Hepatocyte (in vitro differentiated cells): Measurements from ENCODE around the gene SOX6. TPM values are rescaled to one million over a fixed set of nuclear protein-coding genes. Genes with fewer than 3 reads are reported as not detected.

ENCODE experiments used
- DNase-seq: peaks from one replicate; pipeline ENCODE4 v3.0.0-alpha.2; 2016; ENCODE audit warnings: low spot score
- H2AFZ ChIP-seq: fragments of 200-600 bp; sonication (generic); 2 replicates; pipeline ENCODE4 v1.6.0; 2016; ENCODE audit warnings: antibody characterized with exemption, mild to moderate bottlenecking
- H3K27ac ChIP-seq: fragments of 200-600 bp; sonication (generic); 2 replicates; pipeline ENCODE4 v1.5.1; 2016; ENCODE audit warnings: mild to moderate bottlenecking
- H3K27me3 ChIP-seq: fragments of 200-600 bp; sonication (generic); 2 replicates; pipeline ENCODE4 v1.6.1; 2016
- H3K36me3 ChIP-seq: fragments of 200-600 bp; sonication (generic); replicated peaks from 2 replicates; pipeline ENCODE4 v1.5.1; 2016; ENCODE audit warnings: low read depth; ENCODE audit not compliant: insufficient read depth
- H3K4me1 ChIP-seq: fragments of 200-600 bp; sonication (generic); 2 replicates; pipeline ENCODE4 v1.5.1; 2016; ENCODE audit warnings: mild to moderate bottlenecking, moderate library complexity; ENCODE audit not compliant: insufficient read depth
- H3K4me2 ChIP-seq: fragments of 200-600 bp; sonication (generic); 2 replicates; pipeline ENCODE4 v1.6.0; 2016
- H3K4me3 ChIP-seq: fragments of 200-600 bp; sonication (generic); 2 replicates; pipeline ENCODE4 v1.5.1; 2016; ENCODE audit warnings: mild to moderate bottlenecking
- H3K79me2 ChIP-seq: fragments of 200-600 bp; sonication (generic); 2 replicates; pipeline ENCODE4 v1.6.0; 2017; ENCODE audit warnings: mild to moderate bottlenecking
- H3K9me2 ChIP-seq: fragments of 200-600 bp; sonication (generic); replicated peaks from 2 replicates; pipeline ENCODE4 v1.6.0; 2017; ENCODE audit warnings: mild to moderate bottlenecking; ENCODE audit not compliant: insufficient read depth
- H3K9me3 ChIP-seq: fragments of 200-600 bp; sonication (generic); 2 replicates; pipeline ENCODE4 v1.5.1; 2016; ENCODE audit warnings: low read depth, mild to moderate bottlenecking
- H4K20me1 ChIP-seq: fragments of 200-600 bp; sonication (generic); 2 replicates; pipeline ENCODE4 v1.6.0; 2016; ENCODE audit warnings: mild to moderate bottlenecking; ENCODE audit not compliant: insufficient read depth, poor library complexity, severe bottlenecking
- EZH2 ChIP-seq: fragments of 200-600 bp; sonication (generic); IDR thresholded peaks from 2 replicates; pipeline ENCODE4 v1.6.1; 2016; ENCODE audit warnings: antibody characterized with exemption, mild to moderate bottlenecking, borderline replicate concordance
- EZH2phosphoT487 ChIP-seq: fragments of 200-600 bp; sonication (generic); IDR thresholded peaks from one replicate; pipeline ENCODE4 v1.6.1; 2018; ENCODE audit warnings: antibody characterized with exemption, mild to moderate bottlenecking, low read depth, moderate library complexity; ENCODE audit not compliant: unreplicated experiment, severe bottlenecking
- WGBS: methylation state at CpG from one replicate; pipeline ENCODE4 v1.1.6; 2016; ENCODE audit warnings: low lambda C conversion rate; ENCODE audit errors: missing lambda C conversion rate; 5-methylcytosine and 5-hydroxymethylcytosine counted together
- polyA plus RNA-seq: library from polyadenylated mRNA; unstranded; fragments of >200 nt; fragmentation: Nextera tagmentation; extraction: Ambion mirVana; gene quantifications from 2 replicates; pipeline ENCODE4 v1.2.1, GENCODE V29; 2016
- total RNA-seq: library from RNA; depleted of rRNA; stranded (reverse); fragments of >200 nt; gene quantifications from 2 replicates; pipeline ENCODE4 v1.2.3, GENCODE V29; 2014
- TF ChIP-seq, protein P1 (sequence below): fragments of 200-600 bp; sonication (generic); IDR thresholded peaks from 2 replicates; pipeline ENCODE4 v1.5.1; 2016; ENCODE audit warnings: antibody characterized with exemption, mild to moderate bottlenecking; ENCODE audit not compliant: poor library complexity

Gene SOX6
- total and polyA plus RNA-seq, 2 experiments from 2014 or later, result 23.2 to 75.7 TPM

DNA sequence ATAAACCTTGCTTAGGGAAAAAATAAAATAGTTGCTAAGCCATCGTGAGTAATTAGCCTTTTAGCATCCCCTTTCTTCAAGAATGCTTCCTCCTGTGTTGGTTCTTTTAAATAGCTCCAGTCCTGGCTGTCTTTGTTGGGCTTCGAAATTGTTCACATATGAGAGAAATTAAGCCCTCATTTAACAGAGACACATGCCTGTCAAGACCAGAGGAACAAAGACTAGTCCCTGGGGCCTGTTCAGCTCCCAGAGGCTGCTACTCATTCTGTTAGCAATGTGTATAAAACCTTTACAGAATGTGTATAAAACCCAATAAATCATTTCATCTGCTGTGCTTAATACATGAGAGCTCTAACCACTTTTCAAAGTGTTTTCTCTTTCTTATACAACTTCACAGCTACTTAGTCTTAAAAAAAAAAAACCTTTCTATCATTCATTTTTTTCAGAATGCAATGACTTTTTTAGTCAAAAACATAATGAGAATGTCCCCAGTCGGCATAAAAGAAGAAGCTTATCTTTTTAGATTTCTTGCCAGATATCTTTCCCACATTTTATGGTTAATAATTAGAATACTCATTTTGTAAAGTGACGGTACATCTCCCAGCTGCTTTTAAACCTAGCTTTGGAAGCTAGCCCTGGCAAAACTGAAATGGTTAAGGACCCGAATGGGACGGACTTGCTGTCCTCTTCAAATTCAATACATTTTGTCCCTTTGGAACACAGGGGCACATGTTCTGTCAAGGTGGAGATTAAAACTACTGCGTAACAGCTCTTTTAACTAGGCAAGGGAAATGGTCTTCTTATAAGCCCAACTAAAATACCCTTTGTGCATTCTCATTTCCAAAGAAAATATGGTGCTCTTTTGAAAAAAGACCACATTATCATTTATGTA is 186.1 kb downstream of the SOX6 start:
- no peaks in the 10 kb centered on the region for H3K79me2 ChIP-seq
- no peaks in the 10 kb centered on the region for H3K36me3 ChIP-seq
- H3K9me3 ChIP-seq, result no peaks in the 10 kb centered on the region
- no peaks in the 10 kb centered on the region for H3K9me2 ChIP-seq
- TF ChIP-seq, protein P1, sequence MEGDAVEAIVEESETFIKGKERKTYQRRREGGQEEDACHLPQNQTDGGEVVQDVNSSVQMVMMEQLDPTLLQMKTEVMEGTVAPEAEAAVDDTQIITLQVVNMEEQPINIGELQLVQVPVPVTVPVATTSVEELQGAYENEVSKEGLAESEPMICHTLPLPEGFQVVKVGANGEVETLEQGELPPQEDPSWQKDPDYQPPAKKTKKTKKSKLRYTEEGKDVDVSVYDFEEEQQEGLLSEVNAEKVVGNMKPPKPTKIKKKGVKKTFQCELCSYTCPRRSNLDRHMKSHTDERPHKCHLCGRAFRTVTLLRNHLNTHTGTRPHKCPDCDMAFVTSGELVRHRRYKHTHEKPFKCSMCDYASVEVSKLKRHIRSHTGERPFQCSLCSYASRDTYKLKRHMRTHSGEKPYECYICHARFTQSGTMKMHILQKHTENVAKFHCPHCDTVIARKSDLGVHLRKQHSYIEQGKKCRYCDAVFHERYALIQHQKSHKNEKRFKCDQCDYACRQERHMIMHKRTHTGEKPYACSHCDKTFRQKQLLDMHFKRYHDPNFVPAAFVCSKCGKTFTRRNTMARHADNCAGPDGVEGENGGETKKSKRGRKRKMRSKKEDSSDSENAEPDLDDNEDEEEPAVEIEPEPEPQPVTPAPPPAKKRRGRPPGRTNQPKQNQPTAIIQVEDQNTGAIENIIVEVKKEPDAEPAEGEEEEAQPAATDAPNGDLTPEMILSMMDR, result no peak
- TF ChIP-seq EZH2 (no peak), EZH2phosphoT487 (no peak)
- WGBS, result 64% methylated on average over 7 of the region's 7 CpGs
- no peaks in the 10 kb centered on the region for H3K27me3 ChIP-seq
- H3K4me2 ChIP-seq, result no peak overlapping the region
- no peak overlapping the region for H2AFZ ChIP-seq
- H3K4me1 ChIP-seq, result peaks cover 14% of the 10 kb centered on the region
- no peak overlapping the region for H3K27ac ChIP-seq
- H3K4me3 ChIP-seq, result no peak overlapping the region
- H4K20me1 ChIP-seq, result no peaks in the 10 kb centered on the region
- DNase-seq, result no peak

DNA sequence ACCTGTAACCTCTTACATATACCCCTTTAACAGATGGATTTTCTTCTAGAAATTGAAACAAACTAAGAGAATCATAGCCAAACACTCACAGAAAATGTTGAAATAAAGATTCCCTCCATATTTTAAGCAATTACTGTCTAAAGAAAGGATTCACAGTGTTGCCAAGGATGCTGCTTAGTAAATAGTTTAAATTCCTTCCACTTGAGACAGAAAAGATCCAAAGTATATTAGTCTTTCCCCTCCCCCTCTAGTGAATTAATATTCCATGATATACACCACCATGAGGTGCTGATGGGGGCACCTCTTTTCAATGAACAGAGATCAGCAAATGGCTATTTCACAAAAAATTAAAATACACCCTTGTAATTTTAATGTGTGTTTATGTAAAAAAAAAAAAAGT is 186.8 kb downstream of the SOX6 start:
- H3K9me3 ChIP-seq, result no peaks in the 10 kb centered on the region
- peaks cover 14% of the 10 kb centered on the region for H3K4me1 ChIP-seq
- no peak for TF ChIP-seq EZH2
- TF ChIP-seq EZH2phosphoT487, result no peak
- TF ChIP-seq, protein P1, result no peak
- H3K4me3 ChIP-seq, result no peak overlapping the region
- H3K27me3 ChIP-seq, result no peaks in the 10 kb centered on the region
- H2AFZ ChIP-seq, result no peak overlapping the region
- no peak for DNase-seq
- no peaks in the 10 kb centered on the region for H4K20me1 ChIP-seq
- H3K9me2 ChIP-seq, result no peaks in the 10 kb centered on the region
- no peak overlapping the region for H3K4me2 ChIP-seq
- H3K27ac ChIP-seq, result no peak overlapping the region
- H3K36me3 ChIP-seq, result no peaks in the 10 kb centered on the region
- H3K79me2 ChIP-seq, result no peaks in the 10 kb centered on the region

DNA sequence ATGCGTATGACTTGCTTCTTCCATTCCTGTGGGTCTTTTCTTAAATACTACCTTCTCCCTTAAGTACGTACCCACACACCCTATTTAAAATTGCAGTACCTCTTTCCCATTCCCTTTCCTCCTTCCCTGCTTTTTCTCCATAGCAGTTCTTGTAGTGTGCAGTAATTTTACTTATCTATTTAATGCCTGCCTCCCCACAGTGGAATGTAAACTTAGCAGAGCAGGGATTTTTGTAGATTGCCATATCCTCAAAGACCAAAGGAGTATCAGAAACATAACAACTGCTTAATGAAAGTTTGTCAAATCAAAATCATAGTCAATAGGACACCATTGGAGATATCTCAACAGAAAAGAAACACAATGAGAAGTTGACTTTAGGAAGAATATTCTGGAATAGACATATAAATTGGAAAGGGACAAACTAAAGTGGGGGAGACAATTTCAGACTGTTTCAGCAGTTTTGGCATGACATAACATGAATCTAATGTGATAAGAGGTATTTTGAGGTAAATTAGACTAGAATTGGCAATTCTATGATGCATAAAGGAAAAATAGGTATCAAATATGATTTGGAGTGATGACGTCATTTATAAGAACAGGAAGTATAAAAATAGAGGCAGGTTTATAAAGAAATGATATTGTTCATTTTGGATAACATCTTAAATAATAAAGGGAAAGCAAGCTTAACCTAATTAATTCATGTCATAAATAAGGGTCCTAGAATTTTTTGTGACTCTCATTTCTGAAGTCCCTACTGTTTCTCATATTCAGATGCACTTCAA is 188.4 kb downstream of the SOX6 start:
- Histone ChIP-seq H3K4me1 (peaks cover 14% of the 10 kb centered on the region), H3K36me3 (no peaks in the 10 kb centered on the region), H3K9me3 (no peaks in the 10 kb centered on the region), H3K4me2 (no peak overlapping the region), H3K27me3 (no peaks in the 10 kb centered on the region), H3K9me2 (no peaks in the 10 kb centered on the region), H4K20me1 (no peaks in the 10 kb centered on the region), H2AFZ (no peak overlapping the region), H3K4me3 (no peak overlapping the region), H3K79me2 (no peaks in the 10 kb centered on the region), H3K27ac (no peak overlapping the region)
- 80% methylated on average over 3 of the region's 3 CpGs for WGBS
- no peak for TF ChIP-seq EZH2phosphoT487
- TF ChIP-seq, protein P1, result no peak
- no peak for TF ChIP-seq EZH2
- DNase-seq, result no peak
